A549 (cell line): ENCODE measurements around the gene RHEB. TPM values are rescaled to one million over a fixed set of nuclear protein-coding genes. Genes with fewer than 3 reads are reported as not detected.

ENCODE experiments used
- ATAC-seq, 2 experiments: fragments of 200-7000 bp in 1 of 2; fragments of >200 bp in 1 of 2; cut with Nextera tagmentation in 1 of 2; cut with Tn5 transposase in 1 of 2; 3 replicates each; pipeline versions ENCODE4 v1.8.0 to v1.9.1; 2018 to 2020; ENCODE audit warnings: mild to moderate bottlenecking in 1 of 2, moderate library complexity in 1 of 2
- CTCF ChIA-PET: fragments of 300-600 bp; sonication (Branson Sonifier 250); formaldehyde crosslinking; extraction: SDS; loops from one replicate; lab custom pipeline; 2021; ENCODE audit warnings: antibody characterized with exemption, inconsistent platforms; lab: Yijun Ruan, JAX
- POLR2A ChIA-PET: fragments of 350-600 bp; formaldehyde crosslinking; extraction: SDS; loops from one replicate; lab custom pipeline; 2021; ENCODE audit warnings: antibody characterized with exemption, inconsistent platforms; lab: Yijun Ruan, JAX
- DNase-seq, 2 experiments: peaks; one replicate each; pipeline versions ENCODE4 v3.0.0 to v3.0.0-alpha.2; 2011 to 2016; ENCODE audit warnings: low read depth in 1 of 2, low spot score in 1 of 2
- FAIRE-seq: peaks from 2 replicates; lab custom pipeline; 2011; peaks lifted over from hg19 to GRCh38; lab: Jason Lieb, UNC
- H3K27ac ChIP-seq, 2 experiments: fragments of >200 bp; sonication (Bioruptor Twin); formaldehyde crosslinking; 3 replicates each; pipeline ENCODE4 v1.5.1; 2016 to 2017
- H3K4me1 ChIP-seq: fragments of >200 bp; sonication (Bioruptor Twin); formaldehyde crosslinking; 3 replicates; pipeline ENCODE4 v1.6.1; 2016
- H3K4me2 ChIP-seq: fragments of >200 bp; sonication (Bioruptor Twin); formaldehyde crosslinking; 3 replicates; pipeline ENCODE4 v1.6.1; 2016
- H3K4me3 ChIP-seq: fragments of >200 bp; sonication (Bioruptor Twin); formaldehyde crosslinking; 3 replicates; pipeline ENCODE4 v1.5.1; 2016
- H3K9me3 ChIP-seq: fragments of >200 bp; sonication (Bioruptor Twin); formaldehyde crosslinking; 3 replicates; pipeline ENCODE4 v1.6.1; 2016
- CEBPB ChIP-seq, 2 experiments: fragments of >200 bp in 1 of 2; sonication (Bioruptor Twin) in 1 of 2; formaldehyde crosslinking in 1 of 2; IDR thresholded peaks; 2 replicates each; pipeline ENCODE4 v1.6.1; 2012 to 2016
- EHMT2 ChIP-seq: fragments of 200-600 bp; sonication (generic); IDR thresholded peaks from 2 replicates; pipeline ENCODE4 v1.6.1; 2016; ENCODE audit warnings: antibody characterized with exemption, low read depth, mild to moderate bottlenecking, moderate library complexity
- FOSL2 ChIP-seq, 2 experiments: fragments of 450-650 bp in 1 of 2; fragments of >200 bp in 1 of 2; sonication (Bioruptor Twin) in 1 of 2; formaldehyde crosslinking; IDR thresholded peaks; 2 replicates each; pipeline versions ENCODE4 v1.5.0 to v1.6.1; 2016 to 2020; ENCODE audit warnings: mild to moderate bottlenecking in 1 of 2, moderate library complexity in 1 of 2
- FOXS1 ChIP-seq: fragments of 250-450 bp; sonication (Bioruptor Pico); IDR thresholded peaks from 2 replicates; pipeline ENCODE4 v1.5.0; 2020; ENCODE audit warnings: mild to moderate bottlenecking, moderate library complexity
- GATA3 ChIP-seq: IDR thresholded peaks from 2 replicates; pipeline ENCODE4 v1.6.1; 2012; ENCODE audit warnings: borderline replicate concordance
- JUN ChIP-seq, 2 experiments: fragments of >200 bp; sonication (Bioruptor Twin); formaldehyde crosslinking; IDR thresholded peaks; 2 replicates in 1 of 2; 3 replicates in 1 of 2; pipeline ENCODE4 v1.6.1; 2016 to 2017
- JUNB ChIP-seq: fragments of >200 bp; sonication (Bioruptor Twin); formaldehyde crosslinking; IDR thresholded peaks from 2 replicates; pipeline ENCODE4 v1.6.1; 2016
- KDM1A ChIP-seq: fragments of 200-600 bp; sonication (generic); IDR thresholded peaks from 2 replicates; pipeline ENCODE4 v1.6.1; 2016; ENCODE audit warnings: low read depth, mild to moderate bottlenecking
- KDM5A ChIP-seq: fragments of 200-600 bp; sonication (generic); IDR thresholded peaks from 2 replicates; pipeline ENCODE4 v1.6.1; 2016; ENCODE audit warnings: antibody characterized with exemption, mild to moderate bottlenecking
- MAFK ChIP-seq: fragments of 450-650 bp; IDR thresholded peaks from 2 replicates; pipeline ENCODE4 v1.6.1; 2014; ENCODE audit not compliant: partially characterized antibody
- MAZ ChIP-seq: fragments of 150-350 bp; IDR thresholded peaks from 2 replicates; pipeline ENCODE4 v1.6.1; 2014; ENCODE audit warnings: antibody characterized with exemption, low read depth, low read length, borderline replicate concordance
- NFE2L2 ChIP-seq: fragments of 150-350 bp; conservative IDR thresholded peaks from 2 replicates; pipeline ENCODE4 v1.6.1; 2014; ENCODE audit warnings: low read length
- NR3C1 ChIP-seq: fragments of >200 bp; sonication (Bioruptor Twin); formaldehyde crosslinking; IDR thresholded peaks from 3 replicates; pipeline ENCODE4 v1.6.1; 2017
- POLR2A ChIP-seq: IDR thresholded peaks from 2 replicates; pipeline ENCODE4 v1.6.1; 2012; ENCODE audit warnings: mild to moderate bottlenecking, low read length
- RAD21 ChIP-seq, 2 experiments: fragments of >200 bp in 1 of 2; sonication (Bioruptor Twin) in 1 of 2; formaldehyde crosslinking in 1 of 2; IDR thresholded peaks in 1 of 2; conservative IDR thresholded peaks in 1 of 2; 2 replicates in 1 of 2; 3 replicates in 1 of 2; pipeline ENCODE4 v1.6.1; 2012 to 2018; ENCODE audit warnings: inconsistent platforms in 1 of 2
- RCOR1 ChIP-seq: fragments of 150-350 bp; IDR thresholded peaks from 2 replicates; pipeline ENCODE4 v1.6.1; 2014; ENCODE audit warnings: antibody characterized with exemption, low read length, low read depth
- RFX5 ChIP-seq: fragments of 450-650 bp; IDR thresholded peaks from 2 replicates; pipeline ENCODE4 v1.7.1; 2014; ENCODE audit warnings: antibody characterized with exemption, mild to moderate bottlenecking, moderate library complexity
- SMC3 ChIP-seq: fragments of >200 bp; sonication (Bioruptor Twin); formaldehyde crosslinking; IDR thresholded peaks from 3 replicates; pipeline ENCODE4 v1.6.1; 2018; ENCODE audit warnings: inconsistent platforms
- SREBF2 ChIP-seq: fragments of 450-650 bp; IDR thresholded peaks from 2 replicates; pipeline ENCODE4 v1.6.1; 2014; ENCODE audit warnings: mild to moderate bottlenecking, moderate library complexity
- ZNF302 ChIP-seq: fragments of 250-450 bp; sonication (Bioruptor Pico); IDR thresholded peaks from 2 replicates; pipeline ENCODE4 v1.9.0; 2021; ENCODE audit warnings: inconsistent platforms, mild to moderate bottlenecking, moderate library complexity
- WGBS: methylation state at CpG from one replicate; pipeline ENCODE4 v1.1.6; 2017; ENCODE audit errors: missing lambda C conversion rate; 5-methylcytosine and 5-hydroxymethylcytosine counted together
- polyA plus RNA-seq, 4 experiments: library from polyadenylated mRNA; depleted of rRNA in 3 of 4; stranded (reverse); fragments of >200 nt; fragmentation: RNase III in 1 of 4; extraction: RNeasy Plus Mini Kit Qiagen cat#74134 plus additional on column Dnase treatment in 1 of 4; gene quantifications; 2 replicates in 3 of 4; 3 replicates in 1 of 4; pipeline ENCODE4 v1.2.3, GENCODE V29; 2011 to 2017
- TF ChIP-seq, protein P1 (sequence below): fragments of >200 bp; sonication (Bioruptor Twin); formaldehyde crosslinking; IDR thresholded peaks from 3 replicates; pipeline ENCODE4 v1.6.1; 2016
- TF ChIP-seq, protein P2 (sequence below): fragments of 150-350 bp; IDR thresholded peaks from 2 replicates; pipeline ENCODE4 v1.6.1; 2014; ENCODE audit warnings: low read depth, mild to moderate bottlenecking, low read length
- TF ChIP-seq, protein P3 (sequence below): fragments of 200-600 bp; sonication (generic); IDR thresholded peaks from 2 replicates; pipeline ENCODE4 v1.6.1; 2016; ENCODE audit warnings: antibody characterized with exemption, mild to moderate bottlenecking, moderate library complexity

The RHEB gene
- polyA plus RNA-seq, 2 of the 4 experiments (the other 2 are of a cell fraction) = 110 to 198 TPM

DNA sequence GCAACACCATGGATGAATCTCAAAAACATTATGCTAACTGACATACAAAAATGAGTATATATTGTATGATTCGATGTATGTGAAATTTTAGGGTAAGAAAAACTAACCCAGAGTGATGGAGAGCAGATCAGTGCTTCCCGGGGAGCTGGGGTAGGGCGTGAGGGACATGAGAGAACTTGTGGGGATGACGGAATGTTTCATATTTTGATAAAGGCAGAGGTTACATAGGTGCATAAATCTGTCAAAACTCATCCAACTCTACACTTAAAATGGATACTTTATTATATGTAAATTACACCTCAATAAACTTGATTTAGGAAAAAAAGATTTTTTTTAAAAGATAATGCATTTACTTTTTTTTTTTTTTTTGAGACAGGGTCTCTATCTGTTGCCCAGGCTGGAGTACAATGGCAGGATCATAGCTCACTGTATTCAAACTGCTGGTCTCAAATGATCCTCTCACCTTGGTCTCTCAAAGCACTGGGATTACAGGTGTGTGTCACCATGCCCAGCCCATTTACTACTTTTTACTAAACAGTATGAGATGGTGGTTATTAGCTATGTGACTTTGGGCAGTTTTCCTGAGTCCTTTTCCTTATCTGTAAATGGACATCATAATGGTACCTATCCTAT, 13.7 kb downstream of the RHEB start:
- Histone ChIP-seq H3K9me3 (no peaks in the 10 kb centered on the region), H3K4me1 (peaks cover 75% of the 10 kb centered on the region), H3K4me2 (peak overlapping the region; percentile 87), H3K27ac (peak overlapping the region; percentile 33 to 34; a peak in 1 of 6 replicates), H3K4me3 (no peak overlapping the region)
- CTCF ChIA-PET = interaction anchor here (1.2 to 2.5 kb wide), 5 partner anchors 9 to 253 kb away, joined by 3 to 9 read pairs (median 3); no protein-coding TSS in a partner anchor
- TF ChIP-seq SMC3 = no peak
- TF ChIP-seq JUN (IDR thresholded peaks at IDR 0.05) = no peak
- no peak for TF ChIP-seq NR3C1
- no peak for TF ChIP-seq SREBF2
- no peak for TF ChIP-seq KDM5A
- TF ChIP-seq RCOR1 = no peak
- TF ChIP-seq POLR2A = no peak
- TF ChIP-seq ZNF302 (CRISPR knock-in tag) = no peak
- TF ChIP-seq, protein P1, sequence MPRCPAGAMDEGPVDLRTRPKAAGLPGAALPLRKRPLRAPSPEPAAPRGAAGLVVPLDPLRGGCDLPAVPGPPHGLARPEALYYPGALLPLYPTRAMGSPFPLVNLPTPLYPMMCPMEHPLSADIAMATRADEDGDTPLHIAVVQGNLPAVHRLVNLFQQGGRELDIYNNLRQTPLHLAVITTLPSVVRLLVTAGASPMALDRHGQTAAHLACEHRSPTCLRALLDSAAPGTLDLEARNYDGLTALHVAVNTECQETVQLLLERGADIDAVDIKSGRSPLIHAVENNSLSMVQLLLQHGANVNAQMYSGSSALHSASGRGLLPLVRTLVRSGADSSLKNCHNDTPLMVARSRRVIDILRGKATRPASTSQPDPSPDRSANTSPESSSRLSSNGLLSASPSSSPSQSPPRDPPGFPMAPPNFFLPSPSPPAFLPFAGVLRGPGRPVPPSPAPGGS = no peak
- TF ChIP-seq RAD21 (conservative IDR thresholded peaks at IDR 0.05 in 1 of 2, IDR thresholded peaks at IDR 0.05 in 1 of 2) = no peak
- no peak for TF ChIP-seq RFX5
- WGBS = 94% methylated on average over 4 of the region's 4 CpGs
- no peak for FAIRE-seq
- POLR2A ChIA-PET = interaction anchor here (1.0 kb wide), 2 partner anchors 9 to 12 kb away, joined by 3 read pairs; no protein-coding TSS in a partner anchor
- ATAC-seq = no peak
- DNase-seq = no peak

DNA sequence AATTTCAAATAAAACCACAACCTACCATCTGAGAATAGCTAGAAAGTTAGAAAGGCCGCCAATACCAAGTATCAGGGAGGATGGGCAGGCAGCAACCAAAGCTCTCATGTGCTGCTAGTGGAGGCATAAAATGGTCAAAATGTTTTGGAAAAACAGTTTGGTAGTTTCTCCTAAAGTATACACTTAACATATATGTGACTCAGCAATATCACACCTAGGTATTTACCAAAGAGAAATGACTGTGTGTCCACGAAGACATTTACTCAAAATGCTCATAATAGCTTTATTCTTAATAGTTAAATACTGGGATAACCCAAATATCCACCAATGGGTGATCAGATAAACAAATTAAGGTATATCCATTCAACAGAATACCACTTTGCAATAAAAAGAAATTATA, 14.3 kb downstream of the RHEB start:
- Histone ChIP-seq H3K4me1 (peaks cover 75% of the 10 kb centered on the region), H3K4me3 (no peak overlapping the region), H3K9me3 (no peaks in the 10 kb centered on the region), H3K27ac (peak overlapping the region; percentile 41 to 65; a peak in 5 of 6 replicates), H3K4me2 (peak overlapping the region; percentile 87)
- ChIA-PET POLR2A (interaction anchor here (1.0 kb wide), 2 partner anchors 9 to 14 kb away, joined by 3 to 4 read pairs; no protein-coding TSS in a partner anchor), CTCF (interaction anchor here (1.2 to 2.5 kb wide), 4 partner anchors 9 to 253 kb away, joined by 3 to 9 read pairs (median 4); no protein-coding TSS in a partner anchor)
- DNase-seq = no peak
- no peak for FAIRE-seq
- 50% methylated on average over 2 of the region's 2 CpGs for WGBS
- ATAC-seq = no peak
- TF ChIP-seq FOSL2 (IDR thresholded peaks at IDR 0.05) = no peak
- peak; percentile 28; the same call in 1 of the 2 replicates for TF ChIP-seq FOSL2 (CRISPR knock-in tag; IDR thresholded peaks at IDR 0.05)
- TF ChIP-seq GATA3 = no peak
- no peak for TF ChIP-seq KDM1A
- peak; percentile 86 for TF ChIP-seq NFE2L2
- no peak for TF ChIP-seq FOXS1 (CRISPR knock-in tag)
- no peak for TF ChIP-seq POLR2A
- peak; percentile 92 for TF ChIP-seq MAFK
- TF ChIP-seq, all 56 proteins: peak for 3

DNA sequence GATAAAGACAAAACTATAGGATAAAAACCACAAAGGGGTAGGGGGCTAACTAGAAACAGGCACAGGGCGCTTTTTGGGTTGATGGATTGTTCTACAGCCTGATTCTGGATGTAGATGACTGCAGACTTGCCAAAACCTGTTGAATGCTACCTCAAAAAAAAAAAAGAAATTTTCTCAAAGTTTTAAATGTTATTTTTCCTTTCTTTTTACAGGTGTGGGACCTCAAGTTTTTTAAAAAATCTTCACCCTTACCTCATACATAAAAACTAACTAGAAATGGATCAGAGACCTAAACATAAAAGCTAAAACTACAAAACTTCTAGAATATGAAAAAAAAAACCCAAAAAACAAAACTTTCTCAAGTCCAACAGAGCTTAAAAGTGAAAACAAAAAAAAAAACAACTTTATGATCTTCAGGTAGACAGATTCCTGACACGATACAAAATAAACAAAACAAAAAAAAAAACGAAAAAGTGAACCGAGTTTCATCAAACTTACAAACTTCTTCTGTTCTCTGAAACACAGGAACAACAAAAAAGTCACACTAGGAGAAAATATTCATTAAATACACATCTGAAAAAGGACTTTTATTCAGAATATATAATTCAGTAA, 14.9 kb downstream of the RHEB start:
- DNase-seq (no peak), FAIRE-seq (no peak), ATAC-seq (no peak)
- Histone ChIP-seq H3K4me2 (peak overlapping the region; percentile 87), H3K27ac (peak overlapping the region; percentile 41 to 65), H3K4me3 (no peak overlapping the region), H3K9me3 (no peaks in the 10 kb centered on the region), H3K4me1 (peaks cover 71% of the 10 kb centered on the region)
- WGBS = 39% methylated on average over 4 of the region's 4 CpGs
- POLR2A ChIA-PET = interaction anchor here (0.7 to 1.0 kb wide), 3 partner anchors 10 to 21 kb away, joined by 3 to 5 read pairs (median 4); no protein-coding TSS in a partner anchor
- CTCF ChIA-PET = interaction anchor here (0.7 to 1.3 kb wide), 3 partner anchors 10 to 59 kb away, joined by 3 to 4 read pairs (median 3); no protein-coding TSS in a partner anchor
- TF ChIP-seq MAFK (no peak), JUNB (no peak), MAZ (no peak), GATA3 (no peak), CEBPB (IDR thresholded peaks at IDR 0.05) (no peak), EHMT2 (no peak), FOSL2 (IDR thresholded peaks at IDR 0.05) (no peak), FOSL2 (CRISPR knock-in tag; IDR thresholded peaks at IDR 0.05) (no peak)
- TF ChIP-seq, protein P2, sequence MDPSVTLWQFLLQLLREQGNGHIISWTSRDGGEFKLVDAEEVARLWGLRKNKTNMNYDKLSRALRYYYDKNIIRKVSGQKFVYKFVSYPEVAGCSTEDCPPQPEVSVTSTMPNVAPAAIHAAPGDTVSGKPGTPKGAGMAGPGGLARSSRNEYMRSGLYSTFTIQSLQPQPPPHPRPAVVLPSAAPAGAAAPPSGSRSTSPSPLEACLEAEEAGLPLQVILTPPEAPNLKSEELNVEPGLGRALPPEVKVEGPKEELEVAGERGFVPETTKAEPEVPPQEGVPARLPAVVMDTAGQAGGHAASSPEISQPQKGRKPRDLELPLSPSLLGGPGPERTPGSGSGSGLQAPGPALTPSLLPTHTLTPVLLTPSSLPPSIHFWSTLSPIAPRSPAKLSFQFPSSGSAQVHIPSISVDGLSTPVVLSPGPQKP = no peak
- TF ChIP-seq, protein P3, sequence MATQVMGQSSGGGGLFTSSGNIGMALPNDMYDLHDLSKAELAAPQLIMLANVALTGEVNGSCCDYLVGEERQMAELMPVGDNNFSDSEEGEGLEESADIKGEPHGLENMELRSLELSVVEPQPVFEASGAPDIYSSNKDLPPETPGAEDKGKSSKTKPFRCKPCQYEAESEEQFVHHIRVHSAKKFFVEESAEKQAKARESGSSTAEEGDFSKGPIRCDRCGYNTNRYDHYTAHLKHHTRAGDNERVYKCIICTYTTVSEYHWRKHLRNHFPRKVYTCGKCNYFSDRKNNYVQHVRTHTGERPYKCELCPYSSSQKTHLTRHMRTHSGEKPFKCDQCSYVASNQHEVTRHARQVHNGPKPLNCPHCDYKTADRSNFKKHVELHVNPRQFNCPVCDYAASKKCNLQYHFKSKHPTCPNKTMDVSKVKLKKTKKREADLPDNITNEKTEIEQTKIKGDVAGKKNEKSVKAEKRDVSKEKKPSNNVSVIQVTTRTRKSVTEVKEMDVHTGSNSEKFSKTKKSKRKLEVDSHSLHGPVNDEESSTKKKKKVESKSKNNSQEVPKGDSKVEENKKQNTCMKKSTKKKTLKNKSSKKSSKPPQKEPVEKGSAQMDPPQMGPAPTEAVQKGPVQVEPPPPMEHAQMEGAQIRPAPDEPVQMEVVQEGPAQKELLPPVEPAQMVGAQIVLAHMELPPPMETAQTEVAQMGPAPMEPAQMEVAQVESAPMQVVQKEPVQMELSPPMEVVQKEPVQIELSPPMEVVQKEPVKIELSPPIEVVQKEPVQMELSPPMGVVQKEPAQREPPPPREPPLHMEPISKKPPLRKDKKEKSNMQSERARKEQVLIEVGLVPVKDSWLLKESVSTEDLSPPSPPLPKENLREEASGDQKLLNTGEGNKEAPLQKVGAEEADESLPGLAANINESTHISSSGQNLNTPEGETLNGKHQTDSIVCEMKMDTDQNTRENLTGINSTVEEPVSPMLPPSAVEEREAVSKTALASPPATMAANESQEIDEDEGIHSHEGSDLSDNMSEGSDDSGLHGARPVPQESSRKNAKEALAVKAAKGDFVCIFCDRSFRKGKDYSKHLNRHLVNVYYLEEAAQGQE = no peak
- TF ChIP-seq, protein P1 = no peak
